Activated CD8-positive, alpha-beta memory T cell treated with anti-CD3 and anti-CD28 coated beads for 4 hours (primary cell): ENCODE data around the gene SCN8A.
"Not testable (repeated sequence)": the region's sequence is repeated elsewhere in the genome, so short reads cannot be mapped to it uniquely, and the experiment has no call there.

Source experiments
- DNase-seq, 2 donors: peaks; one replicate each; pipeline ENCODE4 v3.0.0-alpha.2; 2020; ENCODE audit warnings: low read depth in 2 of 2

Gene SCN8A

DNA sequence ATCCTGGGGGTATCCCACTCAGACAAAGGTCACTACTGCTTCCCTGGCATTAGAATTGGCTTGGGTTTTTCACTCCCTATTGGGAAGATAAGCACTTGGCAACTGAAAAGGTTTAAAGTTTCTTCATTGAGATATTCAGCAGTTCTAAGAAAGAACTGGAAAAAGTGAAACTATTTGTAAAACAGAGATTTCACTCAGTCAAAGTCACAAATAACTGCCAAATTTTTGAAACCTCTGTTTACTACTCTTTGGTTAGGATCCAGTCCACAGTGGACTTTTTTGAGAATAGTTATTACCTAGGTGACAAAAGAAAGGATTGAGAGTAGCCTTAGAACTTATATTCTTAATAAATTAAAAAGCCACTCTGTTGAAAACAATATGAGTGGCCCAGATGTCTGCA, 172.7 kb downstream of the SCN8A start:
- DNase-seq, result no peak

DNA sequence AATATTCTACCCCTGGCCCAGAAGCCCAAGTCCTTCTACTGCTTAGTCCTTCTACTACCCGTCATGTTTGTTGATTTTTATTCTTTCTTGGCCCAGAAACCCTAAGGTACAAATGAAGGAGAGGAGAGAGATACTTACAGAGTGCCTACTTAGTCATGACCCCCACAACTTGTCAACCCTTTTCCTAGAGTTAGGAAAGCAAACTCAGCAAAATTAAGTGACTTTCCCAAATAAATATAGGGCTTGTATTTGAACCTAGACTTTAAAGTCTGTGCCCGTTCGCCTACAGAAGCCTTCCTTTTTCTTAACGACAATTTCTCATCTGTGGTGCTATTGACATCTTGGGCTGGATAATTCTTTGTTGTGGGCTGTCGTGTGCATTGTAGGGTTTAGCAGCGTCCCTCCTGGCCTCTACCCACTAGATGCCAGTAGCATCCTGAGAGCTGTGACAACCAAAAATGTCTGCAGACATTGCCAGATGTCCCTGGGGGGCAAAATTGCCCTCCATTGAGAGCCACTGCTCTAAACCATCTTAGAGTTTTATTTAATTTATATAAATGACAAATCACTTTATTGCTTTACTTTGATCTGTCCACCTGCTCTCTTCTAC, 175.1 kb downstream of the SCN8A start:
- DNase-seq, result no peak

DNA sequence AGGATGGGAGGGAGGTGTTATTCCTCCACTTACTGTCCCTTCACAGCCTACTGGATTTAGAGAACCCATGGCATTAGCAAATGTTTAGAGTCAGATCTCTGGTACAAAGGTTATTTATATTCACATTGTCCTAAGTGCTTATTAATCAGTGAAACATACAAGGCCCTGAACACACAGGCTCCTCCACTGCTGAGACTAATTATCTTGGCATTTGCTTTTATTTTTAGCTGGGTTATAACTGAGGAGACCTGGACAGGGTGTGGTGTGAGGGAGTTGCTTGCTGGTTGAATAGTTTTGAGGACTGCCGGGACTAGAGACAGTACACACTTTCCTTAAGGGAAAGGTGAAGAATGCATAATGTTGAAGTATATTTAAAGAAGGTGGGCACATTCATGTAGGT, 180.0 kb downstream of the SCN8A start:
- DNase-seq, result no peak

DNA sequence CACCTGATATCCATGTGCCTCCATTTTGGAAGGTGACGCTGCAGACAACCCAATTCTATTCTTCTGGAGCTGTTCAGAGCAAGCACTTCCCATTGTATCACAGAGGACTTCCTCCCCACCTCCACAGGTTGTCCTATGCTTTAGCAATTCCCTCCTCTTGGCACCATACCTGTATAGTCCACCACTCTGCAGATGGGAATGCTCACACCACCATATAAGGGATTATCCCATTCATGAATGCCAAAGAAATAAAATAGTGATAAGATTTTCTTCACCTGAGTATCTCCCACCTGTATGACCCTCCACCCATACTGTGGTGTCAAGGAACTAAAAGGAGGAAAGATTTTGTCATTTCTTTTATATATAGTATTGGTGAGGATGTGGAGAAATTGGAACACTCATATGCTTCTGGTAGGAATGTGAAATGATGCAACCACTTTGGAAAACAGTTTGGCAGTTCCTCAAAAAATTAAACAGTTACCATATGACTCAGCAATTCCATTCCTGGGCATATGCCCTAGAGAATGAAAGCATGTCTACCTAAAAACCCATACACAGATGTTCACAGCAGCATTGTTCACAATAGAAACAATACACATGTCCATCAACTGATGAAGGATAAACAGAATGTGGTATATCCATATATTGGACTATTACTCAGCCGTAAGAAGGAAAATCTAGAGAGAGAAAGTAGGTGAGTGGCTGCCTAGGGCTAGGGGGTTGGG, 182.3 kb downstream of the SCN8A start:
- DNase-seq, result no peak

DNA sequence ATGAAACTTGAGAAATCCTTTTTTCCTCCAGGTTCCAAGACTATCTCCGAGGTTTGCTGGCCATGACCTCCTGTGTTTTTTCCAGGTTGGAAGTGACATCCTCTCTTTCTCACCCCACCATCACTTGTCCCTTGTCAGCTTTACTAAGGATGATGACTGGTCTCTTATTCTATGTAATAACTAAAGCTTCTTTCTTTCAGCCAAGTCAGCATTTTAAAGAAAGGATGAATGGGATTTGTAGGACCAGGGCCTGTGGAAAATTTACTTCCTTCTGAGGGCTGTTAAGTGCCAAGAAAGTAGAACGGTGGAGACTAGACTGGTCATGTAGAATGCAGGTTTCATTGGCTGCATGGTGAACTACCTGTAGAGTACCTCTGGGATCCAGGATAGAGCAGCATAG, 183.9 kb downstream of the SCN8A start:
- no peak for DNase-seq

DNA sequence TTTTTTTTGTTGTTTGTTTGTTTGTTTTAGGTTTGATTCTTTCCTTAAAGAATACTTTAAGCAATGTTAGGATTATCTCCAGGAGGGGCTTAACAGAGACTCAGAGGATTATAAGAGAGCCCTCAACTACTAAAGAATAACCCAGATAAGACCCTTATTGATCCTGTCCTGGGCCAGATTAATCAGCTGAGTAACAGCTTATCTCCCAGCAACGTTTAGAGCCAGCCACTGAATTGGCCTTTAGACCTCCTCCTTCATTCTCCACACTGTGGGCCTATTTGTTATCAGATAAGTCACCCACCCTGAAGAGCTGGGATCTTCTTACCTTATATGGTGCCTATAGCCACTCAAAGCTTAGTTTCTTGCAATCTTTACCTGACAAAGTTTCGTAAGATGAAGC, 186.4 kb downstream of the SCN8A start:
- DNase-seq, result no peak

DNA sequence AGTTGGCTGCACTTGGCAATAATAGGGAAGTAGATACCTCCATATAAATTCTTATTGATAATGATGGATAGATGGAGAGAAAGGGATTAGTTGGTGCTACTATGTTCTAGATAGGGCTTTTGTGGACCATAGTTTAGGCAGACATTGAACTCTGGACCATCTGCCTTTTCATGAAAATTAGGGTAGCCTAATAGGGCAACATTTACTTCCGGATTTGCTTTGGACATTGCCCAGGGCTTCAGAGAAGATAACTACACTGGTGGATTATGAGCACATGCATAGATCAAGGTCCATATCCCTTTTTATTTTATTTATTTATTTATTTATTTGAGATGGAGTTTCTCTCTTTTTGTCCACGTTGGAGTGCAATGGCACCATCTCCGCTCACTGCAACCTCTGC, 186.9 kb downstream of the SCN8A start:
- no peak for DNase-seq

DNA sequence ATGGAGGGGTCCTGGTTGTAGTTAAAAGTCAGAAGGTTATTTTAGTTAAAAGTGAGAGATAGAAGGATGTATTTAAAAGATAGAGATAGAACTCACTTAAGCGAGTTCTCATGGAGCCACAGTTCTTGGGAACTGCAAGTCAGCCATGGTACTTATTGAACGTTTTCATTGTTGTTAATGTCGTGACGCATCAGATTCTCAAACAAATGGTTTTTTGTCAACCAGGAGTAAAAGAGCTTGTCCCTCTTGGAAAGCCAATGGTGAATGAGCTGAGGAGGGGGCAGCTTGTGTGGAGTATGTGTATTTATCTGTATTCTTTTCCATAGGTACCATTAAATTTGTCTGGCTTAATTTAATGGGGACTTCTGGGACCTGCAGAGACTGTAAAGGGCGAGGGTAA, 188.8 kb downstream of the SCN8A start:
- DNase-seq, result no peak

DNA sequence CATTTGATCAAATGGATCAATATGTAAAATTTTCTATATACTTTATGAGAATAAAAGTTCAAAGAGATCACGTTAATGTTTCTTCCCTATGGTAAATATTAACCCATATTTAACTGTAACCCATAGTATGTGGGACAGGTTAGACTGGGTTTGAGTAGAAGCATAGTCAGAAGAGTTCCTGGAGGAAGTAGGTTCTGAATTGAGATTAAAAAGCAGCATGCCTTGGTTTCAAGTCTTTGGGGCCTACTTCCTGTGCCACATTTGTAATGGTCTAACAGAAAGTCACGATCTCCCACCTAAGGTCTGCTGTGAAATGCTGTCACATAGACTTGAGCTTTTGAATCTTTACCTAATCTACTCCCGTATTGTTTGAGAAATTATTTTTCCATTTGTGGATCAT, 193.7 kb downstream of the SCN8A start:
- no peak for DNase-seq

DNA sequence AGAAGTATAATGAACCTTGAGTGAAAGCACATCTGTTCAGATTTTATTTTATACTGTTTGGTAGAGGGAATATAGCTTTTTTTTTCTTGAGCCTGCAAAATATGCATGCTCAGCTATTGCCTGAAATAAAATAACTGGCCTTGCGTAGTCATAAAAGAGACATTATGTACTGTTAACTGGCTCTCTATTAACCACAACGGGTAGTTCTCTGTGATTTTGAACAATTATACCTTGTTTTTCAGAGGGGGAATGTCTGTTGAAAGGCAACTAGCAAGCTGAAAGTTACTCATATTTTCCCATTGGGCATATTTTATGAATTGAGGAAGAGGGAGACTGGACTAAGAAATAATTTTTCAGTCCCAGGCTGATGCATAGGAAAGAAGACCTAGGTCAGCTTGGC, 194.9 kb downstream of the SCN8A start:
- DNase-seq, result no peak

DNA sequence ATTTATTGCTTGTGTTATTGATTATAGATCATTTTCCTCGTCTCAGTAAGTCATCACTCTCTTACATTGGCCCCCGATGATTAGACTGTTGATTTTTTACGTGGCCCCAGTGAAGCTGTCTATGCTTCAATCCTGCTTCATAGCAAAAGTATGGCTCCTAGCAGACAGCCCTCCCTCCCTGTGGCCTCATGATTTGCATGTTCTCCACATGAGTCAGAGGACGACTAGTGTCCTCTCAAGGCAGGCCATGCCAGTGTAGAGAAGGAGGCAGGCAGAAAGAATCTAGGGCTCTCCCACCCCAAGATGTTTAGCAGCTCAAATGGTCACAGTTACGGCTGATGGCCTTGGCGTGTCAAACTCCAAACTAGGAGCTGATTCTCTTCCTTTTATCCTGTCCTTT, 197.8 kb downstream of the SCN8A start:
- no peak for DNase-seq

DNA sequence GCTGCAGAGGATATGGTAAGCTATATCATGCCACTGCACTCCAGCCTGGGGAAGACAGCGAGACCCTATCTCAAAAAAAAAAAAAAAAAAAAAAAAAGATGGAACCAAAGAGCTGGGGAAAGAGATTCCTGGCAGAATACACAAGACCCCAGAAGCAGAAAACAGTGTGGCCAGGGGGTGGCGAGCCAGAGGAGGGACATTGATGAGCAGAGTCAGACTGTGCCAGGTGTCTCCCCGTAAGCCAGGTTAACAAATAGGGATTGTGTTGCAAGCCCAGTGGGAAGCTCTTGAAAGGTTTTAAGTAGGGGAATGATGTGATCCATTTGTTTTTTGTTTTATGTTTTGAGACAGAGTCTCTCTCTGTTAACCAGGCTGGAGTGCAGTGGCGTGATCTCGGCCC, 201.4 kb downstream of the SCN8A start:
- DNase-seq, result no peak

DNA sequence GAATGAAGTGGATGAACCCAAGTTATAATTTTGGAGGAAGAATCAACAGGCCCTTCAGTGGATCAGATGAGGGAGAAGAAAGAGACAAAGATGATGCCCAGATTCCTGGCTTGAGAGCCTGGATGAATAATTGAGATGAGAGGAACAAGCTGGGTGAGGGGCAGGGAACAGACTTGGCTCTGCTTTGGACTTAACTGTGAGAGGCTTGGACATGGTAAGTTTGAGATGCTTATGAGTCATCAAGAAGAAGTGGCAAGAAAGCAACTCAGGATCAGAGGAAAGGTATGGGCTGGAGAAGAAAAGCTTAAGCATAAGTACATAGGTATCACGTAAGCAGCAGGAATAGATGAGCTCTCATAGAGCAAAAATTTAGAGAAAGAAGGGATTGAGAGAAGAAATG, 202.2 kb downstream of the SCN8A start:
- no peak for DNase-seq

DNA sequence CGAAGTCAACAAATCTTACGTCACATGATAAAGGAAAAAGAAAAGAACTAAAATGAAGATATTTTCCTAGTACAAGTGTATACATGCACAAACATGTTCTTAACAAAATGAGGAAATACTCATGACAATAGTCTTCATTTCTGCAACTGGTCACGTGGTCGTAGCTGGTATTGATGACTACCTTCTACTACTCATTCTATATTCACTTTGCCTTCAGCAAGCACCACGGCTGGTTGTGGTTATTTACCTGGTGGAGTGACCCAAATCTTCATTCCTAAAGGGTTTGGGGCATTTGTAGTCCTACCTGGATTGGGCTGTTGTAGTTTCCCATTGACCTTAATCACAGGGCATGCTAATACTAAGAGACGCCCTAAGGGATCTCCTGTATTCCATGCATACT, 206.3 kb downstream of the SCN8A start:
- DNase-seq, result no peak

DNA sequence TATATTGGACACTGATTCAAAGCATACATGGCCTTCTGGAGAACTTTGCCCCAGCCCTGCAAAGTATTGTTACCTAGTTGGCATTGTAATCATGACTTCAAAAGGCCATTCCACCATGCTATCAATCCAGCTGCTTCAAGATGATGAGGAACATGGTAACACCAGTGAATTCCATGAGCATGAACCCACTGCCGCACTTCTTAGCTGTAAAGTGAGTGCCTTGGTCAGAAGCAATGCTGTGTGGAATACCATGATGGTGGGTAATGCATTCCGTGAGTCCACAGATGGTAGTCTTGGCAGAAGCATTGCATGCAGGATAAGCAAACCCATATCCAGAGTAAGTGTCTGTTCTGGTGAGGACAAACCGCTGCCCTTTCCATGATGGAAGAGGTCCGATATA, 207.0 kb downstream of the SCN8A start:
- DNase-seq, result not testable (repeated sequence)

DNA sequence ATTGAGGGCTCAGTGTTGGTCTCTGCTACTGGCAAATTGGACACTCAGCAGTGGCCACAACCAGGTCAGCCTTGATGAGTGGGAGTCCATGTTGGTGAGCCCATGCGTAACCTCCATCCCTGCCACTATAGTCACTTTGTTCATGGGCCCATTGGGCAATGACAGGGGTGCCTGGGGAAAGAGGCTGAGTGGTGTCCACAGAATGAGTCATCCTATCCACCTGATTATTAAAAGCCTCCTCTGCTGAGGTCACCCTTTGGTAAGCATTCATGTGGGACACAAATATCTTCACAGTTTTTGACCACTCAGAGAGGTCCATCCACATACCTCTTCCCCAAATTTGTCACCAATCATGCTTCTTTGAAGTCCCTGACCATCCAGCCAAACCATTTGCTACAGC, 207.5 kb downstream of the SCN8A start:
- no peak for DNase-seq

DNA sequence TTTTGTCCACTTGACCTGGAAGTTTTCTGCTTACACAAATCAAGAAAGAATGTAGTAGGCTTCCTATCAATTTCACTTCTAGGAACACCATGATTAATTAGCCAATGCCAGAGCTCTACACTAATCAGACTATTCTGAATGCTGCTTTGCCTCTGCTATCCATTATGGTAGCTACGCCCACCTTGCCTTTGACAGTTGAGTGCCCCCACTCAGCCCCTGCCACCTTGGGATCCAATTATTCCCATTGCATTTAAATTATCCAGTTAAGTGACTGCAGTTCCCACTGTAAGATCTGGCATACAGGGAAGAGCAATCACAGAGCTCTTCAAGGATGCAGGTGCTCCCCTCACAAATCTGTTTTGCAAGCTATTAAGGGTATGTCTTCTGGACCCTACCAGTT, 210.0 kb downstream of the SCN8A start:
- no peak for DNase-seq

DNA sequence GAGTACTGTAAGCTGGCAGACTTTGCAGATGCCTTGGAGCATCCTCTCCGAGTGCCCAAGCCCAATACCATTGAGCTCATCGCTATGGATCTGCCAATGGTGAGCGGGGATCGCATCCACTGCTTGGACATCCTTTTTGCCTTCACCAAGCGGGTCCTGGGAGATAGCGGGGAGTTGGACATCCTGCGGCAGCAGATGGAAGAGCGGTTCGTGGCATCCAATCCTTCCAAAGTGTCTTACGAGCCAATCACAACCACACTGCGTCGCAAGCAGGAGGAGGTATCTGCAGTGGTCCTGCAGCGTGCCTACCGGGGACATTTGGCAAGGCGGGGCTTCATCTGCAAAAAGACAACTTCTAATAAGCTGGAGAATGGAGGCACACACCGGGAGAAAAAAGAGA, 215.9 kb downstream of the SCN8A start:
- DNase-seq, result no peak

DNA sequence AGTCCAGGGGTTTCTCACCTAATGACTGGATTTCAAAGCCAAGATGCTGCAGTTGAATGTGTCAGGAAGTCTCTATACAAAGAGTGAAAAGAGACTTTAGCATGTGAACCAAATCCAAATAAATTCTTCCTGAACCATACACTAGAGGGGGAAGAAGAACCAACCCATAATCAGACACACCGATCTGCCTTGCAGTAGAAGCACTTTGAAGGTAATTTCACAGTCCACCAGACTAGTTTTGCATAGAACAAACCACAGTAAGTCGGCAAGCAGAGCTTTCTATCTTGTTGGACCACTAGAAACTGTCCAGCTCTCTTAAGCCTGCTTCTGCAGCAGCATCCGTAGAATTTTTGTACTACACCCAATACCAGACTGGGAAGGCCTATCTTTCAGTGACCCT, 218.2 kb downstream of the SCN8A start:
- DNase-seq, result no peak

DNA sequence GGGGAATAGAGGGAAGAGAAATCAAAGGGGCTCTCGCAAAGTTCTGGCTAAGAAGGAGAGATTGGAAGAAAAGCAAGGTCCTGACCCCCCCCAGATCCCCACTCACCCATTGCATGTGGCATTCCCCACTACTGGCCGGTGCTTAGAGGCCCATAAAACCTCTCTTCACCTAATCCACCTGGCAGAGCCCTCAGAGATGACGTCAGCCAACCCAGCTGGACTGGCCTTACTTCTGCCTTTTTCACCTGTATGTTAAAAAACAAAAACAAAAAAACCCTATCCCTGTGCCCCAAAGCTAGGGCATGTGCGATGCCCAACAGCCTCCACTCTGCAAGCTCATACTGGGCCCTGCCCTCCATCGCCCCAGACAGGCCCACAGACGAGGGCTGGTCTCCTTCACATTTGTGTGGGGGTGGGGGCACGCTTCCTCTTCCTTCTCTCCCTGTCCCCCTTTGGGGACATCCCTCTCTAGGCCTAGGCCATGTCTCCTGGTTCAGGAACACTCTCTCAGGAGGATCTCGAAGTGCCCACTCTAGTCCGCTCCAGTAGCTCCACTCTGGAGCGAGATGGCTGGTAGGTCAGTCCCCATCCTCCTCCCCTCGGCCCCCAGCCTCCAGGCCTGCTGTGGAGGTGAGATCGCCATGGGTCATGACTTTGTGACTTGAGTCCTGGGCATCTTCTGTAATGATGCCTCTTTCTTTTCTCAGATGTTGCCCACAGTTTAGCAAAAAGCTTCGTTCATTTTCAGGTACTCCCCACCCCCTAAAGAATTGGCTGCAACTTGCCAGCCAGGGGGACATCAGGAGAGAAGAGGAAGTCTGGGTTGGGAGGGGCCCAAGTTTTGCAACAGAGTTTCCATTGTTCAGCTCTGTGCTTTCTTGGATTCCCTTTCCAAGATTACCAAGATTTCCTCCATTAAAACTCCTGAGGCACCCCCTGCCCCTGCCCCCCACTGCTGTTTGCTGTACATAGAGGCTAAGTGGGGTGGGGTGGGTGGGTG, 220.5 kb downstream of the SCN8A start:
- no peak for DNase-seq

DNA sequence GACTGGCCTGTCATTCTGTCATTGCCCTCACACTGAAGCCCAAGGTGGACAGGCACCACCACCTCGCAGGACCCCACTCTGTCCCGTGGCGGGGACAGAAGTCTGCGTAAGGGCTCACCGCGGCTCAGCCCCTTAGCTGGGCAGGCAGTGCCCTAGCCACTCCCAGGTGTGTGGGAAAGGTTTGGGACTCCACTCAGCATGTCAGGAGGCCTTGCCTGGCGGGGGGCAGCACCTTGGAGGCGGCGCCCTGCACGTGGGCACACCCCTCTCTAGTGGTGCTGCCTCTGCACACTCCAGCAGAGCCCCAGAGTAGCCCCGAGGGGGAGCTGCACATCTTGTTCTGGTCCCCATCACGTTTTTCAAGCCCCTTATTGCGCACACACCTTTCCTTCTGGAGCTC, 221.8 kb downstream of the SCN8A start:
- DNase-seq, result no peak

DNA sequence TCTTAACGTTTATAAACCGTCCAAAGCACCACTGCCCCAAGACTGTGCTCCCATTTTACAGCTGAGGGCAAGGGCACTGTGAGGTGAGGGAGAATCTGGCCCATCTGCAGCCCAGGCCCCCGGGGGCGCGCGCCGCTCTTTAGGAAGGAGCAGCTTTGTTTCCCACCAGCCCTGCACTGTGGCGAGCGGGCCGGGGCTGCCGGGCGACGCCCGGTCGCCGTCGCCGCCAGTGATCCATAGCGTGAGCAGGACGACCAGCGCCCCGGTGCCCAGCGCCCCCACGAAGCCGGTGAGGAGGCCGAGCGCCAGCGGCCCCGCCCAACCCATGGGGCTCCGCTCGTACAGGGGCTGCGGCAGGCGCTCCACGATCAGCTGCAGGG, 222.9 kb downstream of the SCN8A start:
- DNase-seq, result no peak
